Measurements from ENCODE around the gene MATCAP1.

GRCh38 chr16:67144943-67145342 lies 38.8 kb downstream of the MATCAP1 start:
- TF ChIP-seq CTCF (IDR thresholded peaks at IDR 0.05; ENCODE audit: low read length), result no peak
- TF ChIP-seq EZH2 (optimal IDR thresholded peaks at IDR 0.05; ENCODE audit: low read depth, low read length), result no peak
- no peak for TF ChIP-seq EZH2phosphoT487 (IDR thresholded peaks at IDR 0.05; ENCODE audit: low read length)

Data from MM.1S (cell line).